ENCODE measurements around the gene SMURF2. TPM values are rescaled to one million over a fixed set of nuclear protein-coding genes. Genes with fewer than 3 reads are reported as not detected.
"Not testable (repeated sequence)": the region's sequence is repeated elsewhere in the genome, so short reads cannot be mapped to it uniquely, and the experiment has no call there.

The SMURF2 gene
- total RNA-seq, 1 donor from 2014 or later: 126 TPM

- H3K79me2 ChIP-seq (ENCODE audit: insufficient read depth, low read length): peaks cover 96% of the 10 kb centered on the region
- no peaks in the 10 kb centered on the region for H3K27me3 ChIP-seq (ENCODE audit: insufficient read depth, low read length)
- TF ChIP-seq CTCF (IDR thresholded peaks at IDR 0.05; ENCODE audit: insufficient read depth, low read depth, low read length) (no peak), EZH2 (IDR thresholded peaks at IDR 0.05; ENCODE audit: insufficient read depth, low read length) (no peak)
- H3K4me2 ChIP-seq (ENCODE audit: low read length): peak overlapping the region; percentile 64
- no peak overlapping the region for H3K4me3 Mint-ChIP-seq (ENCODE audit: unreplicated experiment)
- H3K4me3 ChIP-seq (ENCODE audit: insufficient read depth, low read depth, low read length): no peak overlapping the region
- H3K36me3 ChIP-seq (ENCODE audit: insufficient read depth, low read length): peaks cover 3% of the 10 kb centered on the region
- H3K9ac ChIP-seq (ENCODE audit: low read length): no peak overlapping the region
- H2AFZ ChIP-seq (ENCODE audit: low read depth, low read length): no peak overlapping the region
- H4K20me1 ChIP-seq (ENCODE audit: insufficient read depth, low read length): peaks cover 62% of the 10 kb centered on the region
- H3K9me3 ChIP-seq (ENCODE audit: insufficient read depth, low read depth, low read length): no peaks in the 10 kb centered on the region
- DNase-seq (ENCODE audit: low read depth) (peak; percentile 51), FAIRE-seq (peak; percentile 20)
- peaks cover 33% of the 10 kb centered on the region for H3K4me1 Mint-ChIP-seq (ENCODE audit: low read depth, unreplicated experiment)
- no peaks in the 10 kb centered on the region for H3K27me3 Mint-ChIP-seq (ENCODE audit: low read depth, unreplicated experiment)
- H3K27ac Mint-ChIP-seq (ENCODE audit: unreplicated experiment): peak overlapping the region; percentile 50
- peaks cover 14% of the 10 kb centered on the region for H3K4me1 ChIP-seq (ENCODE audit: insufficient read depth, low read length)
- H3K27ac ChIP-seq (ENCODE audit: low read depth, low read length): peak overlapping the region; percentile 62
- H3K36me3 Mint-ChIP-seq (ENCODE audit: low read depth, unreplicated experiment): peaks cover 7% of the 10 kb centered on the region
- H3K9me3 Mint-ChIP-seq (ENCODE audit: unreplicated experiment): no peaks in the 10 kb centered on the region
Measured at GRCh38 chr17:64608571-64608981, 53.5 kb downstream of the SMURF2 start.

- no peak for TF ChIP-seq CTCF (IDR thresholded peaks at IDR 0.05; ENCODE audit: insufficient read depth, low read depth, low read length)
- no peak for TF ChIP-seq EZH2 (IDR thresholded peaks at IDR 0.05; ENCODE audit: insufficient read depth, low read length)
- Histone ChIP-seq H3K36me3 (ENCODE audit: insufficient read depth, low read length) (peaks cover 3% of the 10 kb centered on the region), H4K20me1 (ENCODE audit: insufficient read depth, low read length) (peaks cover 66% of the 10 kb centered on the region), H3K4me2 (ENCODE audit: low read length) (peak overlapping the region; percentile 64), H3K9ac (ENCODE audit: low read length) (no peak overlapping the region), H3K9me3 (ENCODE audit: insufficient read depth, low read depth, low read length) (no peaks in the 10 kb centered on the region), H3K79me2 (ENCODE audit: insufficient read depth, low read length) (peaks cover 96% of the 10 kb centered on the region), H3K4me1 (ENCODE audit: insufficient read depth, low read length) (peaks cover 13% of the 10 kb centered on the region), H3K27ac (ENCODE audit: low read depth, low read length) (peak overlapping the region; percentile 62), H3K4me3 (ENCODE audit: insufficient read depth, low read depth, low read length) (no peak overlapping the region), H3K27me3 (ENCODE audit: insufficient read depth, low read length) (no peaks in the 10 kb centered on the region), H2AFZ (ENCODE audit: low read depth, low read length) (no peak overlapping the region)
- FAIRE-seq (no peak), DNase-seq (ENCODE audit: low read depth) (no peak)
- no peaks in the 10 kb centered on the region for H3K27me3 Mint-ChIP-seq (ENCODE audit: low read depth, unreplicated experiment)
- H3K9me3 Mint-ChIP-seq (ENCODE audit: unreplicated experiment): no peaks in the 10 kb centered on the region
- H3K36me3 Mint-ChIP-seq (ENCODE audit: low read depth, unreplicated experiment): peaks cover 7% of the 10 kb centered on the region
- peaks cover 31% of the 10 kb centered on the region for H3K4me1 Mint-ChIP-seq (ENCODE audit: low read depth, unreplicated experiment)
- H3K27ac Mint-ChIP-seq (ENCODE audit: unreplicated experiment): peak overlapping the region; percentile 50
- no peak overlapping the region for H3K4me3 Mint-ChIP-seq (ENCODE audit: unreplicated experiment)
Measured at GRCh38 chr17:64607862-64608565, 54.1 kb downstream of the SMURF2 start.

GRCh38 chr17:64604532-64604931, 57.6 kb downstream of the SMURF2 start:
- H3K4me3 ChIP-seq (ENCODE audit: insufficient read depth, low read depth, low read length); H3K9me3 Mint-ChIP-seq (ENCODE audit: unreplicated experiment); DNase-seq (ENCODE audit: low read depth); H3K9me3 ChIP-seq (ENCODE audit: insufficient read depth, low read depth, low read length); H3K36me3 ChIP-seq (ENCODE audit: insufficient read depth, low read length); H3K27me3 ChIP-seq (ENCODE audit: insufficient read depth, low read length); H3K4me3 Mint-ChIP-seq (ENCODE audit: unreplicated experiment); FAIRE-seq; H3K4me2 ChIP-seq (ENCODE audit: low read length); H3K36me3 Mint-ChIP-seq (ENCODE audit: low read depth, unreplicated experiment); H3K9ac ChIP-seq (ENCODE audit: low read length); H2AFZ ChIP-seq (ENCODE audit: low read depth, low read length); H3K27ac ChIP-seq (ENCODE audit: low read depth, low read length); H3K4me1 ChIP-seq (ENCODE audit: insufficient read depth, low read length); H3K27me3 Mint-ChIP-seq (ENCODE audit: low read depth, unreplicated experiment): not testable (repeated sequence)
- Mint-ChIP-seq H3K4me1 (ENCODE audit: low read depth, unreplicated experiment) (peaks cover 32% of the 10 kb centered on the region), H3K27ac (ENCODE audit: unreplicated experiment) (peak overlapping the region; percentile 87)
- peaks cover 98% of the 10 kb centered on the region for H3K79me2 ChIP-seq (ENCODE audit: insufficient read depth, low read length)
- peaks cover 80% of the 10 kb centered on the region for H4K20me1 ChIP-seq (ENCODE audit: insufficient read depth, low read length)

All from astrocyte (in vitro differentiated cells and primary cell).